WI38 (cell line): ENCODE data around the gene CEP164.

ENCODE experiments used
- H3K4me3 ChIP-seq: 2 replicates; pipeline ENCODE4 v1.5.1; 2011; ENCODE audit warnings: low read depth, mild to moderate bottlenecking, control low read depth, low read length
- CTCF ChIP-seq: IDR thresholded peaks from 2 replicates; pipeline ENCODE4 v1.5.1; 2012; ENCODE audit warnings: low read depth, mild to moderate bottlenecking, control low read depth, low read length

The CEP164 gene

GRCh38 chr11:117316197-117316961 lies 11.3 kb upstream of the CEP164 start, which contains the start of gene BACE1:
BACE1 (minus strand) TSS chr11:117316256; CDS start chr11:117315795, 461 bp downstream.
- H3K4me3 ChIP-seq: peak within 1 kb of the TSS; percentile 82
- TF ChIP-seq CTCF: peak; percentile 57

GRCh38 chr11:117318738-117319137 lies 8.9 kb upstream of the CEP164 start:
- no peak for TF ChIP-seq CTCF
- no peak overlapping the region for H3K4me3 ChIP-seq

GRCh38 chr11:117319214-117319840 lies 8.3 kb upstream of the CEP164 start:
- H3K4me3 ChIP-seq: no peak overlapping the region
- TF ChIP-seq CTCF: no peak

- H3K4me3 ChIP-seq: peak overlapping the region; percentile 86
Observed at GRCh38 chr11:117327255-117327566, 443 bp upstream of the CEP164 start.

GRCh38 chr11:117328375-117329010 lies 839 bp downstream of the CEP164 start:
- peak overlapping the region; percentile 86 for H3K4me3 ChIP-seq
- TF ChIP-seq CTCF: no peak

GRCh38 chr11:117332843-117333242 lies 5.2 kb downstream of the CEP164 start:
- no peak overlapping the region for H3K4me3 ChIP-seq
- TF ChIP-seq CTCF: no peak

- H3K4me3 ChIP-seq: no peak overlapping the region
- TF ChIP-seq CTCF: no peak
Observed at GRCh38 chr11:117333917-117334316, 6.3 kb downstream of the CEP164 start.
